NCI-H2227 (cell line): Measurements from ENCODE around the gene CLEC4M.
"Not testable (repeated sequence)": the region's sequence is repeated elsewhere in the genome, so short reads cannot be mapped to it uniquely, and the experiment has no call there.

Experiments
- DNase-seq: peaks from one replicate; lab custom pipeline; 2025; ENCODE audit not compliant: unreplicated experiment; lab: John Stamatoyannopoulos, UW

CLEC4M gene

DNA sequence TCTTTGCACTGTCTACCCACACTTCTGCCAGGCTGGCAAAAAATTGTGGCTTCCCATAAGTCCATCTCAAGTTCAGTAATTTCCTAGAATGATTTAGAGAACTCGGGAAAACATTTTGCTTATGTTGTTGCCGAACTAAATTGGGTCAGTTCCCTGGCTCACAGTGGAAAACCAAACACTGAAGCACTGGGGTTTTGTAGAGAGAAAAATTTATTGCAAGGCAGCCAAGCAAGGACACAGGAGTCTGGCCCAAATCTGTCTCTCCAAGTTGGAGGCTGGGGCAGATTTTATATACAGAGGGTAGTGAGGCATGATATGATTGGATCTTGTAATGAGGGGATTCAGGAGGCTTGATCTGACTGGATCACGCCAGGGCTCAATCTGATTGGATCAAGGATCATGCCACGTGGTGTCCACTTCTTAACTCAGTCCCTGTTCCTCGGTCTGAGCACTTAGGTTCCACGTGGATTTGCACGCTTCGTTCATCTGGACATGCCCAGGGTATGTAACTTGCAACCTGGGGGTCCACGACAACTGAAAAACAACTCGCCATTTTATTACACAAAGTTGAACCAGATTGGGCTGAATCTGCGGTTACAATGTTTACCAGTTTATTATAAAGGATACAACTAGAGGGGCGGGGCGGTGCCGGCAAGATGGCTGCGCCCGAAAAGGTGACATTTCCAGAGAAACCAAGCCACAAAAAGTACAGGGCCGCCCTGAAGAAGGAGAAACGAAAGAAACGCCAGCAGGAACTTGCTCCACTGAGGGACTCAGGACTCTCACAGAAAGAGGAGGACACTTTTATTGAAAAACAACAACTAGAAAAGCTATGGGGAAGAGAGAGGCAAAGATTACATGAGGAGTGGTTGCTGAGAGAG is 23.0 kb upstream of the CLEC4M start:
- no peak for DNase-seq

- DNase-seq, result no peak
These were observed 22.4 kb upstream of the CLEC4M start for GRCh38 chr19:7740682-7741054.

DNA sequence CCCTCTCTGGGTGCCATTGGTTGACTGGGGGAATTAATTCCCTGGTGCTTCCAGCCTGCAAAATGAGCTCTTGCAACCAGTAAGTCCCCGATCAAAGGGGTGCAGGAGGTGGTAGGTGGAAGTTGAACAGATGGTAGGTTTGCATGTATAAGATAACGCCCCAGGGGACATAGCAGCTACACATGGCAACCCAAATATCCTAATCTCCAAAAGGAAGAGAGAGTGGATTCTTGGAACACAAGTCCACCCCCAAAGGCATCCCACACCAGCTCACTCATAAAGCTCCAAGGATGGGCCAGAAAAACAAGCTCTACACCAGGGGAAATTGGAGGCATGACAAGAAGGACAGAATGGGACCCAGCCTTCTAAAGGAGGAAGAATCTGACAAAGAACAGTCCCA is 20.5 kb upstream of the CLEC4M start:
- no peak for DNase-seq

DNA sequence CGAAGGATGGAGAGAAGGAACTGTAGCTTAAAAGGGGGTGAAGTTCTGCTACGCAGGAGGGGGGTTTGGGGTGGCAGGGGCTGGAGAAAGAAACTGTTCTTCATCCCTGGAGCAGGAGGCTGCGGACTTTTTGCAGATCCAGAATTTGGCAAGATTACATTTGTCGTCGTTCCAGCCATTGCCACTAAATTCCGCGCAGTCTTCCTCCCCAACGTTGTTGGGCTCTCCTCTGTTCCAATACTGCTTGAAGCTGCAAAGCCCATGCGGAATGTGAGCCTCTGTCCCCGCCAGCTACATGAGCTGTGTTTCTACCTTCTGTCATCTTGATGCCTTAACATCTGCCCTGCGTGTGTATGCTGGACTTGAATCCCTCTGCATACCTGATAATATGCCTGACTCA is 20.1 kb upstream of the CLEC4M start:
- DNase-seq, result no peak

- DNase-seq, result no peak
These were observed 19.6 kb upstream of the CLEC4M start for GRCh38 chr19:7743425-7743841.

- DNase-seq, result no peak
These were observed 18.8 kb upstream of the CLEC4M start for GRCh38 chr19:7744199-7744786.

- no peak for DNase-seq
These were observed 18.0 kb upstream of the CLEC4M start for GRCh38 chr19:7744871-7745650.

DNA sequence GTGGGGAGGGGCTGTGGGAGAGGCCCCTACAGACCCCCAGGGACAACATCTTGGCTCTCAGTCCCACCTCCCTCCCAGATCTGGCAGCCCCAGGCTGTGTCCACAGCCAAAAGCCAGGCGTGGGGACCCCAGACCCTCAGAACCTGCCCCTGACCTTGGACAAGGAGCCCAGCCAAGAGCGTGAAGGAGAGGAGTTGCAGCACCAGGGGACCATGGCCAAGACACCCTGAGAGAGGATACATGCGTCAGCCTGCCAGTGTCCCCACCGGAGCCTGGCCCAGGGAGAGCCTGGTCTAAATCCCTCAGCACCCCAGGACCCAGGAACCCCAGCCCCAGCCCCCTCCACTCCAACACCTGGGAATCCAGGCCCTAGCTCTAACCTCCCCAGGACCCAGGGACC is 16.7 kb upstream of the CLEC4M start:
- not testable (repeated sequence) for DNase-seq

- no peak for DNase-seq
These were observed 15.8 kb upstream of the CLEC4M start, which contains the start of gene CD209 for GRCh38 chr19:7746903-7747884. Gene CD209 (minus strand): TSS chr19:7747534. CDS start chr19:7747511, 23 bp downstream.

- no peak for DNase-seq
These were observed 14.9 kb upstream of the CLEC4M start for GRCh38 chr19:7748171-7748570.

DNA sequence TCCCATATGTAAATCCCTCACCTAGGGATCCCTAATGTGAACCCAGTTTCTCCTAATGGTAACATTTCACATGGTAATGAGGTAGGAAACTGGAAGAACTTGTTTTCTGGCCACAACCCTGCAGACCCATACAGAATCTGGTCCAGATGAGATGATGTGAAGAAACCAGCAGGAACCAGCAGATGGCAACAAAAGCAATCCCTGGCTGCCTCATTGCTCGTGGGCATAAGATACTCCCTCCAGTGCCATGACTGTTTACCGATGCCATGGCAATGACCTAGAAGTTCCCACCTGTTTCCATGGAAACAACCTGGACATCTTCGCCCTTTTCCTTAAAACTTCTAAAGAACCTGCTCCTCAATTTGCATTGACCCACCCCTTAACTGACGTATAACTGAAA is 14.3 kb upstream of the CLEC4M start:
- no peak for DNase-seq

- no peak for DNase-seq
These were observed 11.8 kb upstream of the CLEC4M start for GRCh38 chr19:7751157-7751783.

GRCh38 chr19:7756258-7756657 is 6.8 kb upstream of the CLEC4M start:
- DNase-seq, result no peak

GRCh38 chr19:7757358-7757757 is 5.7 kb upstream of the CLEC4M start:
- no peak for DNase-seq

- peak; percentile 13 for DNase-seq
These were observed 3.9 kb upstream of the CLEC4M start for GRCh38 chr19:7759156-7759555.

- DNase-seq, result no peak
These were observed 653 bp downstream of the CLEC4M start for GRCh38 chr19:7763696-7764095.

DNA sequence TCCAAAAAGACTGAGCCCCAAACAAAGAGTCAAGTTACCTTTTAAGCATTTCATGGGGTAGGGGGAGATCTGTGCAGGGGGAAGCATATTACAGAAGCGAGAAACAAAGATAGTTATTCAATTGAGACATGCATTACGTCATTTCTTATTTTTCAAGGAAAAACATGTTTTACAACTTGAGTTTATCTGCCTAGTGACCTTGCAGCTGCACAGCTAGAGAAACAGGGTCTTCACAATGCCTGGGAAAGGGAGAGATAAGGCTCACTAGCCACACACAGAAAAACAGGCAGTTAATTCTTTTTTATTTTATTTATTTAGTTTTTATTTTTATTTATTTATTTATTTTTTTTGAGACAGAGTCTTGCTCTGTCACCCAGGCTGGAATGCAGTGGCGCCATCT is 1.1 kb downstream of the CLEC4M start:
- DNase-seq, result not testable (repeated sequence)

GRCh38 chr19:7765043-7765442 is 2.0 kb downstream of the CLEC4M start:
- not testable (repeated sequence) for DNase-seq

DNA sequence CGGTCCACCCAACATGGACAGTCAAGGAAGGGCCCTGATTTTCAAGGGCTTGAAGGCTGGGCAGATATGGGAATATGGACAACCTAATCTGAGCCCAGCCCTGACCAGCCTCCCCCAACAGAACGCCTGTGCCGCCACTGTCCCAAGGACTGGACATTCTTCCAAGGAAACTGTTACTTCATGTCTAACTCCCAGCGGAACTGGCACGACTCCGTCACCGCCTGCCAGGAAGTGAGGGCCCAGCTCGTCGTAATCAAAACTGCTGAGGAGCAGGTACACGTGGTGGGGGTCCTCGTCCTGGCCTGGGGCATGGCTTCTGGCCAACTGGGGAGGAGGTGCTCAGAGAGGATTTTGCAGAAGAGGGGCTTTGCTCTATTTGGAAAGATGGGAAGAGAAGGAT is 3.5 kb downstream of the CLEC4M start:
- no peak for DNase-seq

- DNase-seq, result no peak
These were observed 4.4 kb downstream of the CLEC4M start for GRCh38 chr19:7767487-7767886.
